Upper lobe of left lung (tissue), 4 donors: ENCODE results near the gene RILPL2.

Experiments used
- CTCF ChIP-seq, 6 experiments: fragments of 450-650 bp in 4 of 6; fragments of 200-600 bp in 2 of 6; sonication (generic) in 2 of 6; IDR thresholded peaks; one replicate each; pipeline ENCODE4 v1.5.1; 2016 to 2019; ENCODE audit warnings: antibody characterized with exemption in 6 of 6
- POLR2A ChIP-seq, 4 donors: fragments of 450-650 bp; IDR thresholded peaks; one replicate each; pipeline ENCODE4 v1.5.1; 2016 to 2017; ENCODE audit warnings: antibody characterized with exemption in 4 of 4, mild to moderate bottlenecking in 2 of 4

- TF ChIP-seq CTCF (IDR thresholded peaks at IDR 0.05) (no peak), POLR2A (IDR thresholded peaks at IDR 0.05) (no peak)
Observed at GRCh38 chr12:123384994-123385376, 51.5 kb downstream of the RILPL2 start.
